Thoracic aorta endothelial cell (primary cell): ENCODE results near the gene LIN7A. TPM values are rescaled to one million over a fixed set of nuclear protein-coding genes. Genes with fewer than 3 reads are reported as not detected.

ENCODE experiments used
- small RNA-seq: library from RNA; depleted of rRNA; stranded (forward); fragments of <200 nt; gene quantifications from one replicate; pipeline ENCODE3, GENCODE V24; 2012
- total RNA-seq: library from RNA; depleted of rRNA; stranded (reverse); fragments of >200 nt; gene quantifications from 2 replicates; pipeline ENCODE4 v1.2.3, GENCODE V29; 2012

LIN7A gene, protein sequence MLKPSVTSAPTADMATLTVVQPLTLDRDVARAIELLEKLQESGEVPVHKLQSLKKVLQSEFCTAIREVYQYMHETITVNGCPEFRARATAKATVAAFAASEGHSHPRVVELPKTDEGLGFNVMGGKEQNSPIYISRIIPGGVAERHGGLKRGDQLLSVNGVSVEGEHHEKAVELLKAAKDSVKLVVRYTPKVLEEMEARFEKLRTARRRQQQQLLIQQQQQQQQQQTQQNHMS
- 0.36 TPM in 1 of 2 replicates, not detected in the other for total RNA-seq

GRCh38 chr12:80937391-80938238 lies at the start of gene LIN7A:
Gene LIN7A, minus strand, starts transcription at chr12:80937934. Its CDS starts 212 bp downstream, at chr12:80937722.

Small RNAs within 50 kb of the gene (small RNA-seq; reads per million reads assigned to genes)
- gene MIR617 (not detected), gene MIR618 (not detected)

Other genes with a start within 250 kb of the LIN7A start
- gene MYF6, start 230.3 kb downstream of the LIN7A start, total RNA-seq, result 0.13 TPM in 1 of 2 replicates, not detected in the other
- gene MYF5, start 221.0 kb downstream of the LIN7A start, total RNA-seq, result not detected in 2 replicates
- under 0.01 and 0.43 TPM in 2 replicates for gene ACSS3, start 140.1 kb upstream of the LIN7A start, total RNA-seq